Erythroblast (primary cell): ENCODE measurements around the gene SORT1.

ENCODE experiments used
- GATA1 ChIP-seq: IDR thresholded peaks from 2 replicates; pipeline ENCODE4 v1.6.1; 2011; ENCODE audit warnings: low read depth, mild to moderate bottlenecking, control low read depth, low read length, moderate library complexity
- POLR2A ChIP-seq: IDR thresholded peaks from 2 replicates; pipeline ENCODE4 v1.6.1; 2011; ENCODE audit warnings: mild to moderate bottlenecking, low read length

GRCh38 chr1:109261578-109261977 is 136.1 kb downstream of the SORT1 start:
- no peak for TF ChIP-seq POLR2A
- TF ChIP-seq GATA1: no peak
